Adrenal gland (tissue), 12 donors: ENCODE measurements around the gene CDKN2B. TPM values are rescaled to one million over a fixed set of nuclear protein-coding genes. Genes with fewer than 3 reads are reported as not detected.

Experiments
- DNase-seq, 7 donors: peaks; one replicate each; pipeline ENCODE4 v3.0.0-alpha.2; 2019 to 2020
- H3K27ac ChIP-seq, 5 donors: fragments of 200-600 bp; sonication (generic) in 4 of 5; 1 replicate in 3 of 5; 2 replicates in 2 of 5; pipeline versions ENCODE4 v1.5.1 to v1.8.0; 2016 to 2020; ENCODE audit warnings: mild to moderate bottlenecking in 1 of 5
- H3K27me3 ChIP-seq: fragments of 200-600 bp; 2 replicates; pipeline ENCODE4 v1.8.0; 2021
- H3K36me3 ChIP-seq, 2 donors: fragments of 200-600 bp; replicated peaks in 1 of 2; 1 replicate in 1 of 2; 2 replicates in 1 of 2; pipeline versions ENCODE4 v1.5.1 to v1.8.0; 2018 to 2022
- H3K4me1 ChIP-seq, 2 donors: fragments of 200-600 bp; replicated peaks in 1 of 2; 1 replicate in 1 of 2; 2 replicates in 1 of 2; pipeline versions ENCODE4 v1.5.1 to v1.8.0; 2018 to 2021
- H3K4me3 ChIP-seq, 4 donors: fragments of 200-600 bp; sonication (generic) in 3 of 4; one replicate each; pipeline ENCODE4 v1.5.1; 2016 to 2018
- H3K9me3 ChIP-seq, 3 donors: fragments of 200-600 bp; sonication (generic) in 1 of 3; replicated peaks in 1 of 3; 1 replicate in 2 of 3; 2 replicates in 1 of 3; pipeline versions ENCODE4 v1.5.1 to v1.8.0; 2016 to 2021
- POLR2A ChIP-seq, 2 donors: fragments of 450-650 bp; IDR thresholded peaks; one replicate each; pipeline ENCODE4 v1.6.1; 2017; ENCODE audit warnings: antibody characterized with exemption in 2 of 2, mild to moderate bottlenecking in 2 of 2, moderate library complexity in 1 of 2
- WGBS, 4 donors: extraction: QIAGEN DNeasy Blood & Tissue Kit in 2 of 4; methylation state at CpG; one replicate each; pipeline versions ENCODE4 v1.1.5 to v1.1.7; 2013 to 2017; 5-methylcytosine and 5-hydroxymethylcytosine counted together
- intact Hi-C, 2 donors: fragments of 100-400 bp; cut with DNase I; formaldehyde crosslinking; loops; one replicate each; pipeline versions ENCODE4 v1.14.1 to v1.15.0; 2022 to 2023
- polyA plus RNA-seq, 3 donors: library from polyadenylated mRNA; stranded (reverse); fragments of 200-250 nt in 2 of 3; fragments of 350-450 nt in 1 of 3; fragmentation: Illumina TruSeq in 1 of 3; extraction: RNeasy Lipid Tissue Mini Kit (QIAGEN cat#74804) in 1 of 3; gene quantifications; one replicate each; pipeline ENCODE4 v1.2.3, GENCODE V29; 2013 to 2014
- total RNA-seq, 9 donors: library from RNA; depleted of rRNA in 4 of 9; stranded (reverse); fragments of >200 nt in 4 of 9; fragments of 120-200 nt in 1 of 9; fragmentation: NEBNext Ultra II Directional in 1 of 9; extraction: Animal tissue kit (Norgen Biotek cat#: 25700) in 1 of 9; gene quantifications; one replicate each; pipeline versions ENCODE4 v1.1.0 to v1.2.4, GENCODE V29; 2013 to 2023
- TF ChIP-seq, protein P1 (sequence below), 6 experiments: fragments of 450-650 bp in 4 of 6; fragments of 200-600 bp in 2 of 6; sonication (generic) in 1 of 6; IDR thresholded peaks; 1 replicate in 5 of 6; 2 replicates in 1 of 6; pipeline versions ENCODE4 v1.5.1 to v1.8.0; 2016 to 2021; ENCODE audit warnings: antibody characterized with exemption in 6 of 6, mild to moderate bottlenecking in 2 of 6, moderate library complexity in 1 of 6
- donor health status: healthy with polysubstance abuse.
- donor health status: Bipolar disorder and iron deficiency.
- donor health status: DM: yes; HTN: yes; CAD: no.
- donor health status: DM: no; HTN: no; CAD: no.
- donor health status: DM: no; HTN: no; CAD: no.
- donor health status: DM: yes; HTN: yes; CAD: no.

The CDKN2B gene
- total and polyA plus RNA-seq, 12 donors, result 0.78 to 13.8 (median 4.7) TPM

DNA sequence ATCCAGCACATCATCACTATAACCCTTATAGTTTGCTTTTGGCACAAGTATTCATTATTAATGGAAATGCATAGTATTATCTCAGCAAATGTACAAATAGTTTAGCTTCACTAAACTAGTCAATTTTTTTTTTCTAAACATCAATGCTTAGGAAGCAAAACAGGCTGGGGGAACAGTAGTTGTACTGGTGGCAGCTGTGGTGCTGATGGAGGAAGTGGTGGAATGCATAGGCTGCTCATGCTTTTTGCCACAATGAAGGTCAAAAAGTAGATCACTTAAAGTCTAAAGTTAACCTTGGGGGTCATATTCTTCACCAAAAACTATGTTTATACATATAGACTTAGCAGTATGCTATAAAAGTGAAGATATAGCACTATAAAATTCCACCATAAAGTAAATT lies 36.3 kb upstream of the CDKN2B start:
- H3K27ac ChIP-seq, result no peak overlapping the region
- TF ChIP-seq, protein P1, sequence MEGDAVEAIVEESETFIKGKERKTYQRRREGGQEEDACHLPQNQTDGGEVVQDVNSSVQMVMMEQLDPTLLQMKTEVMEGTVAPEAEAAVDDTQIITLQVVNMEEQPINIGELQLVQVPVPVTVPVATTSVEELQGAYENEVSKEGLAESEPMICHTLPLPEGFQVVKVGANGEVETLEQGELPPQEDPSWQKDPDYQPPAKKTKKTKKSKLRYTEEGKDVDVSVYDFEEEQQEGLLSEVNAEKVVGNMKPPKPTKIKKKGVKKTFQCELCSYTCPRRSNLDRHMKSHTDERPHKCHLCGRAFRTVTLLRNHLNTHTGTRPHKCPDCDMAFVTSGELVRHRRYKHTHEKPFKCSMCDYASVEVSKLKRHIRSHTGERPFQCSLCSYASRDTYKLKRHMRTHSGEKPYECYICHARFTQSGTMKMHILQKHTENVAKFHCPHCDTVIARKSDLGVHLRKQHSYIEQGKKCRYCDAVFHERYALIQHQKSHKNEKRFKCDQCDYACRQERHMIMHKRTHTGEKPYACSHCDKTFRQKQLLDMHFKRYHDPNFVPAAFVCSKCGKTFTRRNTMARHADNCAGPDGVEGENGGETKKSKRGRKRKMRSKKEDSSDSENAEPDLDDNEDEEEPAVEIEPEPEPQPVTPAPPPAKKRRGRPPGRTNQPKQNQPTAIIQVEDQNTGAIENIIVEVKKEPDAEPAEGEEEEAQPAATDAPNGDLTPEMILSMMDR (IDR thresholded peaks at IDR 0.05), result no peak
- no peak for TF ChIP-seq POLR2A (IDR thresholded peaks at IDR 0.05)
- H3K9me3 ChIP-seq, result no peaks in the 10 kb centered on the region
- H3K4me1 ChIP-seq, result no peaks in the 10 kb centered on the region
- no peak overlapping the region for H3K4me3 ChIP-seq
- no peaks in the 10 kb centered on the region for H3K36me3 ChIP-seq
- DNase-seq, result no peak
- intact Hi-C loops, result no loop called here
- no peaks in the 10 kb centered on the region for H3K27me3 ChIP-seq

DNA sequence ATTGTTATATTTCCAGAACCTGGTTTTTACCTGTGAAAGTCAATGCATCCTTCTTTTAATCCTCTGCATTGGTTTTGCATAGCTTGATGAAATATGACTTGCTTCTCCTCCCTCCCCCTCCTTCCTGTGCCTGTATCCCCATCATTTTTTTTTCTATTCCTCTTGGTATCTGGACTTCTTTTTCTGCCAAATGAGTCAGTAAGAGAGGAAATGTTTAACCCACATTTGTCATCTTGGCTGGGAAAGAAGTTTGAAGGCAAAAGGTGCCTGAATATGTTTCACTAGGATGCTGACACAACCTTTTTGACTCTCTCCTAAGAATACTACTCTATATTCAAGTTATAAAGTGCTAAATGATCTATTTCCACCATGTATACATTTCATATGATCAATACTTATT lies 35.5 kb upstream of the CDKN2B start:
- no peak for TF ChIP-seq POLR2A (IDR thresholded peaks at IDR 0.05)
- TF ChIP-seq, protein P1 (IDR thresholded peaks at IDR 0.05), result no peak
- Histone ChIP-seq H3K4me3 (no peak overlapping the region), H3K9me3 (no peaks in the 10 kb centered on the region), H3K27ac (no peak overlapping the region), H3K27me3 (no peaks in the 10 kb centered on the region), H3K36me3 (no peaks in the 10 kb centered on the region), H3K4me1 (peaks cover 0 to 4% of the 10 kb centered on the region in 2 donors)
- intact Hi-C loops, result no loop called here
- DNase-seq, result no peak

DNA sequence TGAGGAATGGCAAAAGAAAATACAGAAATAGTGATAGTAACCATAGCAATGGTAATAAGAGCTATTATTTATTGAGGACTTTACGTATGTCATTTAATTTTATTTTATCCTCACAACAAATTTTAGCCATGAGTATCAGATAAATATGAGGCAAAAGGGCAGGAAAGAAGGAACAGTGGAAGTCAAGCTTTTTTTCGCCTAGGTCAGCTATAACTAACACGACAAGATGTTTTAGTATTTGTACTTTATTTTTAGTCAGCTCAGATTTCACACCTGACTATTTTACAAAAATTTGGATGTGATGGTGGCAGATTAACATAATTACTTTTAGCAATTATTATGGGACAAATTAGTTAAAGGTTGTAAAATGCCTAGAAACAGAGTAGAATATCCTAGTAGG lies 34.8 kb upstream of the CDKN2B start:
- H3K36me3 ChIP-seq, result no peaks in the 10 kb centered on the region
- no peak overlapping the region for H3K27ac ChIP-seq
- TF ChIP-seq POLR2A (IDR thresholded peaks at IDR 0.05), result no peak
- TF ChIP-seq, protein P1 (IDR thresholded peaks at IDR 0.05), result no peak
- H3K9me3 ChIP-seq, result no peaks in the 10 kb centered on the region
- intact Hi-C loops, result no loop called here
- no peaks in the 10 kb centered on the region for H3K27me3 ChIP-seq
- H3K4me1 ChIP-seq, result peaks cover 0 to 9% of the 10 kb centered on the region in 2 donors
- no peak overlapping the region for H3K4me3 ChIP-seq
- DNase-seq, result no peak
- 40 to 62% (median 58%) methylated on average over 3 of the region's 3 CpGs for WGBS, 4 donors

DNA sequence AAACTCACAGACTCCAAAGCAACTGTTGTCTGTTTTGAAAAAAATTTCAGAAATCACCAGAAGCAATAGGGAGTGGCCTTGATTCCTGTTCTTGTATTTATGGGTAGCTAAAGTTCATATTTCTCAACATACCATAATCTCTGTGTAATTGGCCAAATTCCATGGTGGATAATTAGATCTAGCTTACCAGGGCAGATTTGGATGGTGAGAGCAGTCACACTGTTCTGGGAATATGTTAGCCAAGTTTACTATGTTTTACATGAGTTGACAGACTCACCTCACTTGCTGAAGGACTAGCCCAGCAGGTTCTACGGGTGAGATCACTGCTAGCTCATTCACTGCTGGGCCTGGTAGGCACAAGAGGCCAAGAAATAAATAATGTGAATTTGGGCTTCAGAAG lies 32.7 kb upstream of the CDKN2B start:
- WGBS, 4 donors, result 45 to 94% (median 86%) methylated on average over 1 of the region's 1 CpG
- Histone ChIP-seq H3K4me1 (peaks cover 0 to 15% of the 10 kb centered on the region in 2 donors), H3K27ac (no peak overlapping the region), H3K36me3 (no peaks in the 10 kb centered on the region), H3K27me3 (no peaks in the 10 kb centered on the region), H3K9me3 (no peaks in the 10 kb centered on the region), H3K4me3 (no peak overlapping the region)
- DNase-seq, result no peak
- TF ChIP-seq, protein P1 (IDR thresholded peaks at IDR 0.05), result no peak
- TF ChIP-seq POLR2A (IDR thresholded peaks at IDR 0.05), result no peak
- intact Hi-C loops, result no loop called here
